Activated gamma-delta T cell (primary cell): Measurements from ENCODE around the gene INSIG1.

ENCODE experiments used
- DNase-seq: peaks from one replicate; lab custom pipeline; 2025; lab: John Stamatoyannopoulos, UW

Gene INSIG1

DNA sequence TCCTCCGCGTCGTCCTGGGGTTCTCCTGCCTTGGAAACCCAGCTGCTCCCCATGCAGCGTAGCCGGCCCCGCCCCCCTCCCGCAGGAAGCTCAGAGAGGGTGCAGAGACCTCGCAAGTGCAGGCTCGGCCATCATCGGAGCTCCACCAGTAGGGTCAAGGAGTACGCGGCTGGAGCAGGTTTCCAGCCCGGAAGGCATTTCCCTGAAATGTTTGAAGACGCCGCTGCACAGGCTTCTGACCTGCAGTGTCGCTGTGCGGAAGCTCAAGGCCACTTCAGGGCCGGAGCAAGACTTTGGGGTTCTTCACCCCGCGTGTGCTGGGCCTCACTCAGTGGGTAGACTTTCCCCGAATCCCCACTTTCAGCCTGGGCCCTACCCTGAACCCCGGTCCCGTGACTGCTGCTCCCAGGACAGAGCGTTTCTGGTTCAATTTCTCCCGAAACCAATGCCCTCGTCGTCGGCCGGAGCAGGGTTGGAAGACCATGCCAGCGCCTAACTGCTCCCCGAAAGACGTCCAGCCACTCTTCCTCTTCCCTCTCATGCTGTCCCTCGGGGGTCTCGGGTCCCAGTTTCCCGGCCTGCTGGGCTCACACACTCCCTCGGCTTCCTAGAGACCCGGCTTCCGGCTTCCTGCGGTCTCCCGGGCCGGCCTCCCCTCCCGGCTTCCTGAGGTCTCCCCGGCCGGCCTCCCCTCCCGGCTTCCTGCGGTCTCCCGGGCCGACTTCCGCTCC, 52.1 kb downstream of the INSIG1 start:
- no peak for DNase-seq

GRCh38 chr7:155351120-155351870, 53.6 kb downstream of the INSIG1 start:
- DNase-seq: no peak

DNA sequence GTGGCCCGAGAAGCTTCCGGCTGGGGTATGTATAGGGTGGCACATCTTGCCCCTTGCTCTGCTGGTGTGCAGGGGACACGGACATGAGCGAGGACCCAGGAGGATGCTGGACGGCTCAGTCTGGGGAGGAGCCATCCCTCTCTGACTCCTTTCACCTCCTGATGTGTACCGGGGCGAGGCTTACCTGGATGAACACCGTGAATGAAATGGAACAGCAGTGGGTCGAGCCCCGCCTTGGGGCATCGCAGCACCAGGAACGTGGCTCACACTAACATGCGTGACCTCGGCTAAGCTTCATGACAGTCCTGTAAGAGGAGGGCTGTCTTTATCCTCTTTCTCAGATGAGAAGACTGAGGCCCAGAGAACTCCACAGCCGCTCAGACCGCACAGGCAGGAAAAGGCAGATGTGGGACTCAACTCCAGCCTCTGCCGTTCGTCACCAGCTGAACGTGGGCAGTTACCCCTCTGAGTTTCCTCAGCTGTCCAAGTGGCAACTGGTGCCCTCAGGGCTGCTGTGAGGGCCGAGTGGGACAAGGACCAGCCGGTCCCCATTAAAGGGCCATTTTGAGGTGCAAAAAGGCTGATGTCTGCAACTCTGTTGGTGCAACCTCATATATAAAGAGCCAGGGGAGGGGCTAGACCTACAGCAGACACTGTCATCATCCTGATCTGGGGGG, 54.5 kb downstream of the INSIG1 start:
- no peak for DNase-seq

DNA sequence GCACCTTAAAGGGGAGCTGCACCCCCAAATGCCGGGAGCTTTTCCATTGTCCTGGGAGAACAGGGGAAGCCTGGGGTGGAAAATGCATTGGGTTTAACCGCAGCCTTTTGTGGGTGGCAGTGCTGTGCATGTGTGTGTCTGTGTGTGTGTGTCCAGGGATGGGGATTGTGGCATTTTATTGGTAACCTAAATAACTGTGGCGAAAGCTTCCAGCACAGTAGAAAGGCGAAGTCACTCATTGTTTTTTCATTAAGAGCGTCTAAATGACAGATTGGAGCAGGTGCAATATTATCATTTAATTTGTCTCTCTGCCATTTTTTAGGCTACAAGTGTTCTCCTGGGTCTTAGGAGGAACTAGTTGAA, 55.1 kb downstream of the INSIG1 start:
- no peak for DNase-seq

- no peak for DNase-seq
Measured at GRCh38 chr7:155353256-155353897, 55.7 kb downstream of the INSIG1 start.

DNA sequence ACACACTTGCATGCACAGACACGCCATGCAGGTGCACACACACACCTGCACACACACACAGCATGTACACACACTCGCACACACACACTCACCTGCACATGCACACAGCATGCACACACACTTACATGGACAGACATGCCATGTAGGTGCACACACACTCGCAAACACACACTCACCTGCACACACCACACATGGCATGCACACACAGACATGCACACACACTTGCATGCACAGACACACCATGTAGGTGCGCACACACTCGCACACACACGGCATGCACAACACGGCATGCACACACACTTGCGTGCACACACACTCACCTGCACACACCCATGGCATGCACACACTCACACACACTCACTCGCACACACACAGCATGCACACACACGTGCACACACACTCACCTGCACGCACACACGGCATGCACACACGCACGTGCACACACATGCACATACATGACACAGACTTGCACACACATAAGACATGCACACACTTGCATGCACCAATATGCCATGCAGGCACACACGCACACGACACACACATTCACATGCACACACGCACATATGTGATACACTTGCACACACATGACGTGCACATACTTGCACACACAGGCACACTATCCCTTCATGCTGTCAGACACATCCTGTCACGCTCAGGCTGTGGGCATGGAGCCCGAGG, 56.8 kb downstream of the INSIG1 start:
- no peak for DNase-seq

DNA sequence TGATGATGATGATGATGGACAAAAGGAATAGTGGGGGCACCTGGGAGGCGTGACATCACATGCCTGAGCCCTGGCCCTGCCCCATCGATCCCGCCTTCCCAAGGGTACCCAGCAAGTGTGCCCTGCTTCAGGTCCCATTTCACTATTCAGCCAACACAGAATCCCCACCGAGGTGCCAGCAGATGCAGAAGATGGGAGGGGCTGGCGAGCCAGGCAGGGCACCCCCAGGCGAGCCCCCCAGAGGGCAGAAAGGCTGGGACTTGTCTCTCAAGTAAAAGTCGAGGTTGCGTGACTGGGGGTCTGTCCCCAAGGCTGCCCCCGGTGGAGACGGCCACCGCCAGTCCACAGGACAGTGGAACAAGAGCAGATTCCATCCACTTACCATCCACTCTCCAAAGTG, 57.5 kb downstream of the INSIG1 start:
- no peak for DNase-seq

- DNase-seq: no peak
Measured at GRCh38 chr7:155355745-155356144, 58.1 kb downstream of the INSIG1 start.

- DNase-seq: no peak
Measured at GRCh38 chr7:155356323-155357105, 58.8 kb downstream of the INSIG1 start.

GRCh38 chr7:155357573-155358041, 59.9 kb downstream of the INSIG1 start:
- no peak for DNase-seq

DNA sequence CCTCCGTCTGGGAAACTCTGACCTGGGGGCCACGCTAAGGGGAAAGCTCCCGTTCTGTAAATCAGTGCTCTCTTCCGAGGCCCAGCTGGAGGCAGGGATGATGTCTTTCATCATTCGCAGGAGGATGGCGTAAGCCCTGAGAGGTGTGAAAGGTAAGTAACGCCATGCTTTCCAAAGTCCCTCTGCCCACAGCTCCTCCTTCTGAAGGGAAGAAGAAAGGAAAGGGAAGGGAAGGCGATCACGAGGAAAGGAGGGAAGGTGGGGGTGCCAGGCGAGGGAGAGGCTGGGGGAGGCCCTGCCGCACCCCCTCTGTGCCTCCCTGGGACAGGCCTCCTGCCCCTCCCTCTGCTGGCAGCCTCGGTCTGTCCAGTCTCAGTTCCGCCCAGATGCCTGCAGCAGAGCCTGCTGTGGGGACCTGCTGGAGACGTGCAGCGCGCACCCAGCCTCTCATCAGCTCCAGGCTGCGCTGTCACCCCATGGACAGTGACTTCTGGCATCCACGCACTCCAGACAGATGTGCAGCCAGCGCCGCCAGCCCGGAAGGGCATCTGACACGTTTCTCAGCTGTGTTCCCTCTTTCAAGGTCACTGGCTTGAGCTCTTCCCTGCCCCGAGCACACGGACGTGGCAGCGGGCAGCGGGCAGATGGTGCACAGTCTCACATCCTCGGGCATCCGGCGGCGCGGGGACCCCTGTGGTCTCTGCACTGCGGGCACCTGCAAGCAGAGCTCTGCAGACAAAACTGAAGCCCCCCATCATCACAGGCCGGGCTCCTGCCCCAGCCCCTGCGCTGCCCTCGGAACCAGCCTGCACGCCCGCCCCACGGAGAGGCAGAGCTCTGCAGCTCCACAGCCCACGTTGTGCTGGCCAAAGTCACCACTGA, 60.6 kb downstream of the INSIG1 start:
- DNase-seq: no peak

GRCh38 chr7:155358948-155359712, 61.5 kb downstream of the INSIG1 start:
- DNase-seq: no peak
